Stimulated activated naive B cell treated with anti-CD40 and anti-IgM and Interleukin-4, amounts not matched to agents 10 μg/mL and 1 μg/mL and 100 μg/mL, for 72 hours (primary cell): ENCODE measurements around the gene TAF1C.
A peak's percentile ranks its signal among the peaks of the same experiment; 100 is the strongest.

Source experiments
- ATAC-seq, 2 donors: fragments of 150-1000 bp; cut with Tn5 transposase; replicated peaks; 2 replicates each; pipeline ENCODE4 v1.10.0; 2021; ENCODE audit warnings: moderate library complexity in 1 of 2
- DNase-seq: peaks from one replicate; pipeline ENCODE4 v3.0.0; 2021
- H3K27ac Mint-ChIP-seq: one replicate; pipeline ENCODE4 v1.8.0; 2022; ENCODE audit warnings: mild to moderate bottlenecking, mixed read lengths
- H3K27me3 Mint-ChIP-seq, 2 donors: one replicate each; pipeline ENCODE4 v1.8.0; 2022; ENCODE audit warnings: mixed read lengths in 2 of 2
- H3K36me3 Mint-ChIP-seq, 2 donors: one replicate each; pipeline ENCODE4 v1.8.0; 2022; ENCODE audit warnings: mixed read lengths in 2 of 2, mild to moderate bottlenecking in 1 of 2
- H3K4me1 Mint-ChIP-seq, 2 donors: one replicate each; pipeline ENCODE4 v1.8.0; 2022; ENCODE audit warnings: mixed read lengths in 2 of 2, mild to moderate bottlenecking in 1 of 2
- H3K4me3 Mint-ChIP-seq, 2 donors: one replicate each; pipeline ENCODE4 v1.8.0; 2022; ENCODE audit warnings: mild to moderate bottlenecking in 2 of 2, mixed read lengths in 2 of 2, moderate library complexity in 1 of 2
- H3K9me3 Mint-ChIP-seq, 2 donors: one replicate each; pipeline ENCODE4 v1.8.0; 2022; ENCODE audit warnings: mixed read lengths in 2 of 2, mild to moderate bottlenecking in 1 of 2

Gene TAF1C

GRCh38 chr16:84182680-84183571 lies 3.9 kb downstream of the TAF1C start:
- Mint-ChIP-seq H3K9me3 (no peaks in the 10 kb centered on the region), H3K4me3 (no peak overlapping the region), H3K36me3 (peaks cover 36 to 53% of the 10 kb centered on the region in 2 donors), H3K27me3 (no peaks in the 10 kb centered on the region), H3K4me1 (peaks cover 18 to 31% of the 10 kb centered on the region in 2 donors), H3K27ac (peak overlapping the region; percentile 59)
- no peak for DNase-seq
- no peak for ATAC-seq

- Mint-ChIP-seq H3K36me3 (peaks cover 36 to 57% of the 10 kb centered on the region in 2 donors), H3K4me1 (peaks cover 20 to 37% of the 10 kb centered on the region in 2 donors), H3K9me3 (no peaks in the 10 kb centered on the region), H3K4me3 (no peak overlapping the region), H3K27ac (no peak overlapping the region), H3K27me3 (no peaks in the 10 kb centered on the region)
- no peak for ATAC-seq
- no peak for DNase-seq
Measured at GRCh38 chr16:84182104-84182503, 4.8 kb downstream of the TAF1C start.

GRCh38 chr16:84181144-84181915 lies 5.5 kb downstream of the TAF1C start:
- H3K36me3 Mint-ChIP-seq = peaks cover 34 to 54% of the 10 kb centered on the region in 2 donors

GRCh38 chr16:84180519-84181140 lies 6.2 kb downstream of the TAF1C start:
- no peaks in the 10 kb centered on the region for H3K9me3 Mint-ChIP-seq
- ATAC-seq (no peak), DNase-seq (no peak)
- no peak overlapping the region for H3K4me3 Mint-ChIP-seq
- no peaks in the 10 kb centered on the region for H3K27me3 Mint-ChIP-seq
- peaks cover 19 to 36% of the 10 kb centered on the region in 2 donors for H3K4me1 Mint-ChIP-seq
- H3K27ac Mint-ChIP-seq = peak overlapping the region; percentile 56
- peaks cover 34 to 54% of the 10 kb centered on the region in 2 donors for H3K36me3 Mint-ChIP-seq

More at GRCh38 chr16:84181144-84181915, 5.5 kb downstream of the TAF1C start:
- Mint-ChIP-seq H3K9me3 (no peaks in the 10 kb centered on the region), H3K27me3 (no peaks in the 10 kb centered on the region), H3K4me3 (no peak overlapping the region), H3K27ac (peak overlapping the region; percentile 56), H3K4me1 (peaks cover 18 to 37% of the 10 kb centered on the region in 2 donors)
- DNase-seq (no peak), ATAC-seq (no peak)

- Mint-ChIP-seq H3K27me3 (peaks cover 0 to under 1% of the 10 kb centered on the region in 2 donors), H3K9me3 (no peaks in the 10 kb centered on the region), H3K4me3 (no peak overlapping the region), H3K36me3 (peaks cover 27 to 48% of the 10 kb centered on the region in 2 donors), H3K27ac (no peak overlapping the region), H3K4me1 (peaks cover 20 to 35% of the 10 kb centered on the region in 2 donors)
- ATAC-seq = no peak
- DNase-seq = no peak
Measured at GRCh38 chr16:84179612-84180320, 7.1 kb downstream of the TAF1C start.

- Mint-ChIP-seq H3K36me3 (peaks cover 24 to 41% of the 10 kb centered on the region in 2 donors), H3K9me3 (no peaks in the 10 kb centered on the region), H3K4me1 (peaks cover 15 to 28% of the 10 kb centered on the region in 2 donors), H3K27me3 (peaks cover 0 to 4% of the 10 kb centered on the region in 2 donors), H3K4me3 (no peak overlapping the region), H3K27ac (no peak overlapping the region)
- DNase-seq = no peak
- ATAC-seq = no peak
Measured at GRCh38 chr16:84178892-84179611, 7.8 kb downstream of the TAF1C start.

GRCh38 chr16:84178146-84178765 lies 8.6 kb downstream of the TAF1C start:
- peaks cover 19 to 35% of the 10 kb centered on the region in 2 donors for H3K36me3 Mint-ChIP-seq
- no peak overlapping the region for H3K4me3 Mint-ChIP-seq
- no peak for DNase-seq
- no peak for ATAC-seq
- H3K4me1 Mint-ChIP-seq = peaks cover 13 to 25% of the 10 kb centered on the region in 2 donors
- H3K27me3 Mint-ChIP-seq = peaks cover 0 to 4% of the 10 kb centered on the region in 2 donors
- H3K27ac Mint-ChIP-seq = no peak overlapping the region
- no peaks in the 10 kb centered on the region for H3K9me3 Mint-ChIP-seq

GRCh38 chr16:84177741-84178073 lies 9.2 kb downstream of the TAF1C start:
- no peak for DNase-seq
- peak overlapping the region; percentile 2 for H3K27ac Mint-ChIP-seq

GRCh38 chr16:84176192-84177053 lies 10.4 kb downstream of the TAF1C start:
- ATAC-seq (no peak), DNase-seq (no peak)
- peak overlapping the region in 1 of 2 donors; percentile 51 for H3K4me3 Mint-ChIP-seq

More at GRCh38 chr16:84177741-84178073, 9.2 kb downstream of the TAF1C start:
- H3K27me3 Mint-ChIP-seq = peaks cover 4% of the 10 kb centered on the region in 2 donors
- no peaks in the 10 kb centered on the region for H3K9me3 Mint-ChIP-seq
- H3K36me3 Mint-ChIP-seq = peaks cover 14 to 30% of the 10 kb centered on the region in 2 donors
- no peak for ATAC-seq
- H3K4me3 Mint-ChIP-seq = no peak overlapping the region
- peaks cover 12 to 25% of the 10 kb centered on the region in 2 donors for H3K4me1 Mint-ChIP-seq

GRCh38 chr16:84175350-84176081 lies 11.3 kb downstream of the TAF1C start:
- ATAC-seq = peak; percentile 90
- peaks cover 12 to 25% of the 10 kb centered on the region in 2 donors for H3K4me1 Mint-ChIP-seq
- peak; percentile 58 for DNase-seq
- H3K27me3 Mint-ChIP-seq = peaks cover 4 to 11% of the 10 kb centered on the region in 2 donors
- peak overlapping the region; percentile 44 for H3K27ac Mint-ChIP-seq
- no peaks in the 10 kb centered on the region for H3K9me3 Mint-ChIP-seq
- H3K36me3 Mint-ChIP-seq = peaks cover 7 to 16% of the 10 kb centered on the region in 2 donors
- H3K4me3 Mint-ChIP-seq = peak overlapping the region; percentile 30 to 64

More at GRCh38 chr16:84176192-84177053, 10.4 kb downstream of the TAF1C start:
- peaks cover 10 to 23% of the 10 kb centered on the region in 2 donors for H3K36me3 Mint-ChIP-seq
- H3K27me3 Mint-ChIP-seq = peaks cover 4 to 11% of the 10 kb centered on the region in 2 donors
- H3K4me1 Mint-ChIP-seq = peaks cover 12 to 25% of the 10 kb centered on the region in 2 donors
- no peak overlapping the region for H3K27ac Mint-ChIP-seq
- no peaks in the 10 kb centered on the region for H3K9me3 Mint-ChIP-seq

GRCh38 chr16:84174396-84174795 lies 12.5 kb downstream of the TAF1C start:
- ATAC-seq = no peak
- Mint-ChIP-seq H3K27me3 (peaks cover 12 to 21% of the 10 kb centered on the region in 2 donors), H3K4me1 (peaks cover 12 to 25% of the 10 kb centered on the region in 2 donors), H3K4me3 (no peak overlapping the region), H3K9me3 (no peaks in the 10 kb centered on the region), H3K36me3 (peaks cover 7 to 14% of the 10 kb centered on the region in 2 donors), H3K27ac (no peak overlapping the region)
- DNase-seq = no peak
